CD14-positive monocyte (primary cell): ENCODE data around the gene FAM24B. TPM values are rescaled to one million over a fixed set of nuclear protein-coding genes. Genes with fewer than 3 reads are reported as not detected.

Source experiments
- DNase-seq, 3 donors: peaks; one replicate each; pipeline ENCODE4 v3.0.0-alpha.2; 2011 to 2022
- H2AFZ ChIP-seq: 2 replicates; pipeline ENCODE4 v1.6.0; 2012; ENCODE audit warnings: mild to moderate bottlenecking, low read depth, low read length, inconsistent platforms; ENCODE audit not compliant: insufficient read depth, poor library complexity, severe bottlenecking
- H3K27ac ChIP-seq, 2 donors: 1 replicate in 1 of 2; 2 replicates in 1 of 2; pipeline ENCODE4 v1.5.1; 2012 to 2013; ENCODE audit warnings: low read length in 2 of 2, control low read depth in 1 of 2, inconsistent platforms in 1 of 2, low read depth in 1 of 2, mild to moderate bottlenecking in 1 of 2
- H3K27me3 ChIP-seq, 2 donors: one replicate each; pipeline versions ENCODE4 v1.6.0 to v1.6.1; 2011 to 2013; ENCODE audit warnings: low read length in 2 of 2; ENCODE audit not compliant: control insufficient read depth in 2 of 2, insufficient read depth in 2 of 2
- H3K36me3 ChIP-seq, 2 donors: replicated peaks in 1 of 2; 1 replicate in 1 of 2; 2 replicates in 1 of 2; pipeline versions ENCODE4 v1.5.1 to v1.6.1; 2012 to 2013; ENCODE audit warnings: low read length in 2 of 2, control low read depth in 1 of 2, inconsistent platforms in 1 of 2, mild to moderate bottlenecking in 1 of 2; ENCODE audit not compliant: insufficient read depth in 2 of 2, control insufficient read depth in 1 of 2
- H3K4me1 ChIP-seq, 2 donors: 1 replicate in 1 of 2; 2 replicates in 1 of 2; pipeline versions ENCODE4 v1.5.1 to v1.6.1; 2012 to 2013; ENCODE audit warnings: low read length in 2 of 2, control low read depth in 1 of 2, inconsistent platforms in 1 of 2, mild to moderate bottlenecking in 1 of 2, moderate library complexity in 1 of 2; ENCODE audit not compliant: insufficient read depth in 2 of 2, control insufficient read depth in 1 of 2
- H3K4me2 ChIP-seq: replicated peaks from 2 replicates; pipeline ENCODE3; 2012; ENCODE audit warnings: low read length, moderate library complexity, mild to moderate bottlenecking; ENCODE audit not compliant: poor library complexity, severe bottlenecking; ENCODE audit errors: extremely low read depth
- H3K4me3 ChIP-seq, 3 experiments: fragments of 200-600 bp in 1 of 3; sonication (generic) in 1 of 3; replicated peaks in 1 of 3; 1 replicate in 2 of 3; 2 replicates in 1 of 3; pipeline ENCODE4 v1.5.1; 2011 to 2013; ENCODE audit warnings: low read length in 3 of 3, mild to moderate bottlenecking in 3 of 3, control low read depth in 2 of 3, low read depth in 2 of 3, inconsistent platforms in 1 of 3, moderate library complexity in 1 of 3
- H3K79me2 ChIP-seq: 2 replicates; pipeline ENCODE4 v1.6.0; 2012; ENCODE audit warnings: mild to moderate bottlenecking, control low read depth, inconsistent platforms, low read length, moderate library complexity; ENCODE audit not compliant: insufficient read depth
- H3K9ac ChIP-seq: 2 replicates; pipeline ENCODE4 v1.6.0; 2017; ENCODE audit warnings: low read length, mild to moderate bottlenecking; ENCODE audit not compliant: insufficient read depth, poor library complexity, severe bottlenecking
- H3K9me3 ChIP-seq, 2 donors: replicated peaks in 1 of 2; 1 replicate in 1 of 2; 2 replicates in 1 of 2; pipeline versions ENCODE4 v1.5.1 to v1.6.1; 2012 to 2013; ENCODE audit warnings: low read length in 2 of 2, control low read depth in 1 of 2; ENCODE audit not compliant: control insufficient read depth in 1 of 2, insufficient read depth in 1 of 2
- H4K20me1 ChIP-seq: 2 replicates; pipeline ENCODE4 v1.6.0; 2012; ENCODE audit warnings: mild to moderate bottlenecking, low read length, control low read depth, moderate library complexity; ENCODE audit not compliant: insufficient read depth
- H3K27ac Mint-ChIP-seq, 7 donors: one replicate each; pipeline ENCODE4 v1.8.0; 2020; ENCODE audit warnings: mild to moderate bottlenecking in 7 of 7, mixed read lengths in 7 of 7, moderate library complexity in 6 of 7, inconsistent platforms in 2 of 7
- H3K27me3 Mint-ChIP-seq, 3 donors: one replicate each; pipeline ENCODE4 v1.8.0; 2021 to 2022; ENCODE audit warnings: low read depth in 3 of 3, mild to moderate bottlenecking in 3 of 3, mixed read lengths in 3 of 3, moderate library complexity in 3 of 3, inconsistent platforms in 1 of 3
- H3K36me3 Mint-ChIP-seq, 2 donors: one replicate each; pipeline ENCODE4 v1.8.0; 2020; ENCODE audit warnings: mixed read lengths in 2 of 2, inconsistent platforms in 1 of 2, mild to moderate bottlenecking in 1 of 2
- H3K4me1 Mint-ChIP-seq: one replicate; pipeline ENCODE4 v1.8.0; 2020; ENCODE audit warnings: mild to moderate bottlenecking, mixed read lengths
- H3K4me3 Mint-ChIP-seq, 2 donors: one replicate each; pipeline ENCODE4 v1.8.0; 2020; ENCODE audit warnings: mild to moderate bottlenecking in 2 of 2, mixed read lengths in 2 of 2, moderate library complexity in 1 of 2
- H3K9me3 Mint-ChIP-seq, 7 donors: one replicate each; pipeline ENCODE4 v1.8.0; 2020 to 2022; ENCODE audit warnings: mixed read lengths in 7 of 7, mild to moderate bottlenecking in 6 of 7, moderate library complexity in 6 of 7, inconsistent platforms in 2 of 7
- CTCF ChIP-seq: fragments of 200-600 bp; IDR thresholded peaks from one replicate; pipeline ENCODE4 v1.8.0; 2022; ENCODE audit warnings: antibody characterized with exemption, mild to moderate bottlenecking
- WGBS: methylation state at CpG from one replicate; pipeline ENCODE4 v1.1.5; 2013; ENCODE audit warnings: missing lambda C conversion rate; ENCODE audit not compliant: insufficient coverage; 5-methylcytosine and 5-hydroxymethylcytosine counted together
- intact Hi-C, 2 donors: fragments of 100-400 bp; cut with micrococcal nuclease; formaldehyde crosslinking; loops; one replicate each; pipeline versions ENCODE4 v1.15.0 to v1.15.1; 2023
- polyA plus RNA-seq, 3 donors: library from polyadenylated mRNA; depleted of rRNA in 1 of 3; unstranded in 2 of 3; stranded (reverse) in 1 of 3; fragments of 300-500 nt in 2 of 3; fragments of >200 nt in 1 of 3; fragmentation: Illumina TruSeq in 2 of 3; gene quantifications; 1 replicate in 2 of 3; 2 replicates in 1 of 3; pipeline ENCODE4 v1.2.3, GENCODE V29; 2012 to 2021

Gene FAM24B
- polyA plus RNA-seq, 3 donors: 0.64 to 3.3 (median 2.3) TPM

- no peaks in the 10 kb centered on the region for H3K36me3 ChIP-seq
- intact Hi-C loops: no loop called here
- Mint-ChIP-seq H3K4me3 (no peak overlapping the region), H3K27me3 (peaks cover 2 to 23% (median 12%) of the 10 kb centered on the region in 3 donors), H3K4me1 (peaks cover 26% of the 10 kb centered on the region), H3K36me3 (no peaks in the 10 kb centered on the region), H3K9me3 (peaks cover 0 to 12% (median 1%) of the 10 kb centered on the region in 7 donors), H3K27ac (no peak overlapping the region)
- peaks cover 6% of the 10 kb centered on the region for H3K79me2 ChIP-seq
- H3K4me3 ChIP-seq: no peak overlapping the region
- H2AFZ ChIP-seq: no peak overlapping the region
- no peak overlapping the region for H3K27ac ChIP-seq
- H3K9ac ChIP-seq: no peak overlapping the region
- no peaks in the 10 kb centered on the region for H4K20me1 ChIP-seq
- peaks cover 3 to 5% of the 10 kb centered on the region in 2 donors for H3K27me3 ChIP-seq
- no peak for TF ChIP-seq CTCF
- H3K4me1 ChIP-seq: peaks cover 15 to 16% of the 10 kb centered on the region in 2 donors
- peaks cover 0 to 3% of the 10 kb centered on the region in 2 donors for H3K9me3 ChIP-seq
- DNase-seq: no peak
- H3K4me2 ChIP-seq: no peak overlapping the region
These were observed 3.4 kb upstream of the FAM24B start for GRCh38 chr10:122882766-122883165.

- 40% methylated on average over 6 of the region's 14 CpGs for WGBS
- TF ChIP-seq CTCF: no peak
- Histone ChIP-seq H3K4me1 (peaks cover 15 to 16% of the 10 kb centered on the region in 2 donors), H3K4me2 (peak overlapping the region; percentile 80), H3K9ac (peak overlapping the region; percentile 50), H3K79me2 (peaks cover 10% of the 10 kb centered on the region), H3K27ac (peak overlapping the region; percentile 24 to 30), H3K27me3 (peaks cover 3 to 5% of the 10 kb centered on the region in 2 donors), H3K9me3 (peaks cover 0 to 3% of the 10 kb centered on the region in 2 donors), H2AFZ (peak overlapping the region; percentile 90), H3K36me3 (no peaks in the 10 kb centered on the region), H3K4me3 (peak overlapping the region; percentile 30 to 76 (median 49)), H4K20me1 (no peaks in the 10 kb centered on the region)
- H3K36me3 Mint-ChIP-seq: peaks cover 2 to 3% of the 10 kb centered on the region in 2 donors
- H3K4me1 Mint-ChIP-seq: peaks cover 30% of the 10 kb centered on the region
- peaks cover 2 to 24% (median 12%) of the 10 kb centered on the region in 3 donors for H3K27me3 Mint-ChIP-seq
- H3K27ac Mint-ChIP-seq: peak overlapping the region; percentile 30 to 85 (median 71)
- peak overlapping the region; percentile 84 to 89 for H3K4me3 Mint-ChIP-seq
- intact Hi-C loops: loop anchor here in 1 of 2 donors (10.0 kb wide), 1 partner anchor 276 kb away; the partner anchor contains the start of gene BUB3
- H3K9me3 Mint-ChIP-seq: peaks cover 0 to 14% (median 4%) of the 10 kb centered on the region in 7 donors
- peak in 2 of 3 donors; percentile 15 to 24 for DNase-seq
These were observed 512 bp downstream of the FAM24B start for GRCh38 chr10:122878799-122879338.
